Stimulated activated CD8-positive, alpha-beta memory T cell treated with anti-CD3 and anti-CD28 coated beads, Interleukin-15, amount 100 ng/mL, for 1 hour (primary cell): Measurements from ENCODE around the gene PDGFB.

Source experiments
- DNase-seq: peaks from one replicate; pipeline ENCODE4 v3.0.0-alpha.2; 2020; ENCODE audit warnings: low read depth

Gene PDGFB

GRCh38 chr22:39244496-39245129, at the start of gene PDGFB:
Gene PDGFB, minus strand, starts transcription at chr22:39244982. Its CDS starts 1,019 bp downstream, at chr22:39243963.
- DNase-seq: no peak

GRCh38 chr22:39293766-39294368, 49.1 kb upstream of the PDGFB start:
- no peak for DNase-seq

GRCh38 chr22:39292561-39293074, 47.8 kb upstream of the PDGFB start:
- DNase-seq: no peak

- no peak for DNase-seq
These were observed 47.3 kb upstream of the PDGFB start for GRCh38 chr22:39292031-39292462.

GRCh38 chr22:39291523-39291922, 46.7 kb upstream of the PDGFB start:
- no peak for DNase-seq

- DNase-seq: no peak
These were observed 46.0 kb upstream of the PDGFB start for GRCh38 chr22:39290724-39291161.

GRCh38 chr22:39289975-39290720, 45.4 kb upstream of the PDGFB start:
- DNase-seq: no peak

- DNase-seq: no peak
These were observed 44.8 kb upstream of the PDGFB start for GRCh38 chr22:39289533-39289932.

GRCh38 chr22:39288135-39288898, 43.5 kb upstream of the PDGFB start:
- no peak for DNase-seq

GRCh38 chr22:39287076-39287725, 42.4 kb upstream of the PDGFB start:
- no peak for DNase-seq

- no peak for DNase-seq
These were observed 40.2 kb upstream of the PDGFB start for GRCh38 chr22:39284983-39285382.

GRCh38 chr22:39284142-39284980, 39.6 kb upstream of the PDGFB start:
- DNase-seq: no peak

GRCh38 chr22:39283322-39284141, 38.8 kb upstream of the PDGFB start:
- no peak for DNase-seq

GRCh38 chr22:39282645-39283321, 38.0 kb upstream of the PDGFB start:
- no peak for DNase-seq

- DNase-seq: no peak
These were observed 36.3 kb upstream of the PDGFB start for GRCh38 chr22:39281126-39281525.

- DNase-seq: no peak
These were observed 35.5 kb upstream of the PDGFB start for GRCh38 chr22:39280250-39280649.

- no peak for DNase-seq
These were observed 34.5 kb upstream of the PDGFB start for GRCh38 chr22:39279170-39279850.

GRCh38 chr22:39278040-39278439, 33.3 kb upstream of the PDGFB start:
- no peak for DNase-seq

- no peak for DNase-seq
These were observed 32.4 kb upstream of the PDGFB start for GRCh38 chr22:39277142-39277607.
